GM19324 (cell line): Measurements from ENCODE around the gene PLEKHA7.
A peak's percentile ranks its signal among the peaks of the same experiment; 100 is the strongest.
"Not testable (repeated sequence)": the region's sequence is repeated elsewhere in the genome, so short reads cannot be mapped to it uniquely, and the experiment has no call there.

Experiments
- ATAC-seq: cut with Tn5 transposase; IDR thresholded peaks from one replicate; pipeline ENCODE4 v1.9.1; 2021; ENCODE audit warnings: mild to moderate bottlenecking, moderate library complexity; ENCODE audit not compliant: unreplicated experiment, low FRiP score

PLEKHA7 gene

GRCh38 chr11:16917941-16918340 lies 96.3 kb downstream of the PLEKHA7 start:
- no peak for ATAC-seq

GRCh38 chr11:16912692-16913111 lies 101.5 kb downstream of the PLEKHA7 start:
- ATAC-seq = no peak

DNA sequence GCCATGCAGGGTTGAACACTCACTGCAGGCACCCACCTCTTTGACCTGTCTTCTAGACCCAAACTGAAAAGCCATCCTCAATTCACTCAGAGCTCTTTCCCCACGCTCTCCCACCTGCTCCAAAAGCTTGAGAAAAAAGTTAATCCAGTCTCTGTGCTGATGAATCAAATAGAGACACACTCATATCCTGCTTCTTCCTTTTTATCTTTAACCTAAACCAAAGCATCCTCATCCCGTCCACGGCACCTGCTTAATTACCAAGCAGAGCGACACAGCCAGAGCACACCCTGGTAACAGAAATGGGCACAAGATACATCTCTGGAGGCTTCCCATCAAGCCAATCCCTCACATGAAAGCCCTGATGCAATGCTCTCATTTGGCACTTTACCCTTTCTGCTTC lies 102.6 kb downstream of the PLEKHA7 start:
- ATAC-seq = no peak

DNA sequence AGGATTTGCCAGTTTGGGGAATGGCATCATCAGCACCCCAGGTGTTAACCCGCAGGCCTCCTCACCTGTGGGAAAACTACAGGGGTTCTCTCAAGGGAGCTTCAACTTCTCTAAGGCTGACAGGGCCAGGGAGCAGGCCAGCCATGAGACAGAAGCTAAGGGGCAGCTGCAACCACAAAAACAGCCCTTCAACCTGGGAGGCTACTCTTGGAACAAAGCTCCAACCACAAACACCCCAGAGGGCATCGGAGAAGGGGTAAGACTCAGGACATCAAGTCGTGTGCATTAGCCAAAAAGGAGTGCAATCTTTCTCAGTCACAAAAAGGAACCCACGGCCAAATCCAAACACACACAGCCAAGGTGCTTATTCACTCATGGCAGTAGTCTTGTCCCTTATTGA lies 103.0 kb downstream of the PLEKHA7 start:
- no peak for ATAC-seq

DNA sequence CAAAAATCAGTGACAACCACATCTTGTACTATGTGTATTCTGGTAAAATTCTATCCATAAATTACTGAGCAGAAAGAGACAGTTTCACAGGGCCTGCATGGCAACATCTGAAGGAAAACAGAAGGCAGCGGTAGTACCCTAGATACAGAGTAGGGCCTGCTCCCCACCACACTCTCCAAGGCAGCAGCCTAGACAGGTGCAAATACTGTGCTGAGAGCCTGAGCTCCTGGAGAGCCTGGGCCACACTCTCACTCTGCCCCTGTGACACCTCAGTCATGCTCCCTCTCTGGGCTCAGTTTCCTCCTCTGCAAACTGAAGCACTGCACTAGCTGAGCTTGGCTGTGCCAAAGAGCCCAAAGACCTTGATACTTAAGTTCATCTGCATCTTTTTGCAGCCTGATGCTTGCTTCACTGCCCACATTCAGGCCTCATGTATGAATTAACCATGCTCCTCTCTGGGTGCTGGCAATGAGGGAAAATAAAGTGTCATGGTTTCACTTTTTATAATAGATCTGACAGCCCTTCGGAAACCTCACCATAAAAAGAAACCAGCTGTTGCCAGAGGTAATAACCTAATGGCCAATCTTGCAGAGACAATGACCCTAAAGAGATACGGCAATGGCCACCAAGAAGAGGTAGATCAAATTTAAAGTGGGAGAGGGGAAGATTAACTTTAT lies 104.7 kb downstream of the PLEKHA7 start:
- ATAC-seq = peak; percentile 85

DNA sequence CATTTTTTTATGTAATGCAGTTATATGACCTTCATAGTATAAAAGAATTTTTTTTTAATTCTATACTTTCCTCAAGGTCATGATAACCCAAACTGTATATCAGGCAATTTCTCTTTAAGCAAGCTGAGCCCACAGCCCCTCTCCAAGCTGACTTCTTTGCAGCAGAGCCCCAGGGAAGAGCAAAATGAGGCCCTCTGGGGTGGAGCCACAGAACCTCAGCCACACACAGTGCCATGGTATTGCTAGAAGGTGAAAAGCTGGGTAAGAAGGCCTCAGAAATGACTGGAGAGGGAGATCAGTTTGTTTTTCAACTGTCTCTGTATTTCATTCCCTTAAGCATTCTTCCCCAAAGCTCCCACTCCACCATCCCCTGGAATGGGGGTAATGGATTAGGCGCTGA lies 108.8 kb downstream of the PLEKHA7 start:
- ATAC-seq = no peak

GRCh38 chr11:16904761-16905160 lies 109.5 kb downstream of the PLEKHA7 start:
- ATAC-seq = not testable (repeated sequence)

- ATAC-seq = peak; percentile 71
These were observed 111.3 kb downstream of the PLEKHA7 start for GRCh38 chr11:16902781-16903378.

GRCh38 chr11:16902182-16902581 lies 112.0 kb downstream of the PLEKHA7 start:
- ATAC-seq = peak; percentile 68

DNA sequence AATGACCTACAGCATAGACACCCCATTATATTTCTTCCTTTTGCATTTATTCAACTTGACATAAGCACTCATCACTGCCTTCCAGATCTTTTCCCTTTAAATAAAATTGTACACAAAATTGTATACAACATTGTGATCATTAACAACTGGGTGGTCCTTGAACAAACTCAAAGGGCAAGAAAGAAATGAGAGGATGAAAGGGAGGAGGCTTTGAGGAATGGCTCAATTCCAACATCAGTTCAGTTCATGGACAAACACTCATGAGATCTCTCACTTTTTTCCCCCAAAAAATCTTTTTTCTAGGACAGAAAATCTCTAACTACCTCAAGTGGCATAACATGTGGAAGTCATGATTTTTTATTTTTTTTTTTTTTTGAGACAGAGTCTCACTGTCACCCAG lies 113.7 kb downstream of the PLEKHA7 start:
- ATAC-seq = no peak

GRCh38 chr11:16899708-16900303 lies 114.4 kb downstream of the PLEKHA7 start:
- no peak for ATAC-seq

DNA sequence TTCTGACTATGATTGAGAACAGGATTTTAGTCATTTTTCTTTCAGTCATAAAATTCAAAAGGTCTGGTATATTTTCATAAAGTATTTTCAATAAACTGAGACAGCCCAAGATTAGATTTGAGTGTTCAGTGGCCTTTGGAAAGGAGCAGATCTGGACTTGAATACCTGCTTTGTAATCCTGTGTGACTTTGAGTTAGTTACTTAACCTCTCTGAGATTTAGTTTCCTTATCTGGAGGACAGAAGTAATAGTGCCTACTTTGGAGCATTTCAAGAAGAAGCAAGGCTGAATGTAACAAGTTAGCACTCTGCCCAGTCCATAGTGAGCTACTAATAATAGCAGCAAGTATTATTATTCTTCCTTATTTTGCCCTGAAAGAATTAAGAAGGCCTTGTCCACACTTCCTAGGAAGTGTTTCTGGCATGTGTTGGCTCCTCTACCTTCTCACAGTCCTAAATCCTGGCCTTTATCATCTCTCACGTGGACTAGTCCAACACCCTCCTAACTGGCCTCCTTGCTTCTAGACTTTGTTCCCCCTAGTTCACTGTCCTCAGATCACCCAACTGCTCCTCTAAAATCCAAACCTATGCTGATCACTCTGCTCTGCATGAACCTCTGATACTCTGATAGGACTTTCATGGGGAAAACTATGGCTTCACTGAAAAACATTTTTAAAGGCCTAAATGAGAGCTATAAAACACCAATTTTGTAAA lies 115.8 kb downstream of the PLEKHA7 start:
- no peak for ATAC-seq

DNA sequence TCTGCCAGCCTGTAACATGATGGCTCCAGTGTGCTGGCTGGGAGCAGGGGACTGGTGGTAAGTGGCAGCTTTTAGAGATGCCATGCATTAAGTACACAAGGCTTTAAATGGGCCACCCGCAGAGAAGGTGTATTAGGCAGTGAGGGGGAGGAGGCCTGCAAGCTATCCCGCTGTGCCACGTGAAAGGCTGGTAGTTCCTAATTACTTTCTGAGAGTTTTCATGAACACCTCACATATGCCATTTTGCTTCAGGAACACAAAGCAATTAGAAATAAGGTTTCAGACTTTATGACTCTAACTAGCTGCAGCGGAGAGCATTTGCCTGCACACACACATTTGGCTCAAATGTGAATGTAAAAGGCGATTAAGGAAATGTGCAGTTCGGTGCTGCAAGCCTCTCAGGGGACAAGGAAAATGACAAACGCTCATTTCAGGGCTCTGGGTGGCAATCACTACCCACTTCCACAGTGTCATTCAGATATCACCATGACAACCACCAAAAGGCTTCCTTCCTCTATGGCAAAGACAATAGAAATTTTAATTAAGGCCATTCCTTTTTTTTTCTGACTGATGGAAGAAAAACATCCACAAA lies 116.6 kb downstream of the PLEKHA7 start:
- ATAC-seq = no peak

DNA sequence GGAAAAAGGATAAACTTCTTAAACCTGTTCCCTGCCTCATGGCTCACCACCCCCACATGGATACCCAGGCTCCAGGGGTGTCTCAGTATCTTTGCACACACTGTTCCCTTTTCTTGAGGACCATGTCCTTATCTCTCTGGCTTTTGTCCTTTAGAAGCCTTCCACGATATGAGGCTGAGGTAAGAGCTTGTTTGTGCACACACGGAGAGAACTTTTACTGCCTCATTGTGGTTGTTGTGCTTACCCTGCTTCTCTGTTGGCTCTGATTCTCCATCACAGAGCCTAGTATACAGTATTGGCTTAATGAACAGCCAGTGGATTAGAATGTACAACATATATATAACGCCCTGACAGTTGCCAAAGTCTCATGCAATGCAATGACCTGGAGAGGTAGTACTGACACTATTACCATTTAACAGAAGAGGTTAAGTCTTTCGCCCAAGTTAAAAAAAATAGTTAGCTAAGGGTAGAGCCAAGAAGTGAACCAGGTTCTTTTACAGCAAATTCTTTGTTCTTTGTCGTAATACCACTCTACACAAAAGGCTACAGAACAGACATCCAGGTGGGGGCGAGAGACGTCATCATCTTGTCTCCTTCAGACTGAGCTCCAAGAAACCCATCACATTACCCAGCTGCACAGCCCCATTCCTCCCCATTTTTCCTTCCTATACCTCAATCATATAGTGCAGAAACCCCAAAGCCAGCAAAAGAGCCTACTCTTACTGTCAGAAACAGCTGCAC lies 117.3 kb downstream of the PLEKHA7 start:
- no peak for ATAC-seq

DNA sequence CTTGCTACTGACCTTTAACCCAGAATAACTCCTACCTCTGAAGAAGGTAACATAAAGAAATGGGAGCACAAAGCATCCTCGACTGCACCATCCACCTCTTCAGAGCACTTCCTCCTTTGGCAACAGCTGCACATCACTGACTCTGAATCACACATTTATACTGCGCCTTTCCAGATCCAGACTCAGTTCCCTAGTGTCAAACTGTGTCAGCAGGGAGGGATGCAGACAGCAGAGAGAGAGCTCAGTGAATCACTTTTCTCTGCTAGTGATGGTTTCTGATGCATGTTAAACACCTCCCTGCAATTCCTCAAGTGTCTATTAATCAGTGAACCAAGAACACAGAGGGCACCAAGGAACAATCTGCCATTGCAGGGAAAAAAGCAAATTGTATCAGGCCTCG lies 118.9 kb downstream of the PLEKHA7 start:
- no peak for ATAC-seq

DNA sequence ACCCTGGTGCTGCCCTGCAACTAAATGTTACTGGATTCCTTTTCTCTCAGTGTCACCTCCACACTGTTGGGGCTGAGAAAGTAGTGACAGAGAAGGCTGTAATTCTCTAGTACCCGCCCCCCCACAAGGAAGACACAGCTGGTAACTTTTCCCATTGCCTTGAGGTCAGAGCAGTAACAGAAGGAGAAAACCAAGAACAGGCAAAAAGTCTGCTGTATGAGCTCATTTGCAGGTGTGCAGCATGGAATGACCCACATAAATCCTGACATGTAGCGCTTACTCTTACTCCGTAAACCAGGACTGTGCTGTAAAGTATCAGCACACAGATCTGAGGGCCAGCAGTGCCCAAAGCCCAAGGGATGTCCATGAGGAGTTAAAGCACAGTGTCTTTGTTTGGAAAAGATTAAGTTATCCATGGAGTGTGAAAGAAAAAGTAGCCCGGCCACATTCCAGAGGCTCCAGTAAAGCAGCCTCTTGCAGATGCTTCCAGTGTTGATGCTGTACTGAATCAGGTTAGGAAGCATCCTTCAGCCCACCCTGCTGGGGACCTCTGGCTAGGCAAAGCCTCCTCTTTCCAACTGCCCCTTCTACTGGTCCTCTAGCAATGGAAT lies 120.7 kb downstream of the PLEKHA7 start:
- ATAC-seq = no peak

- no peak for ATAC-seq
These were observed 122.2 kb downstream of the PLEKHA7 start for GRCh38 chr11:16891964-16892363.

GRCh38 chr11:16891165-16891564 lies 123.0 kb downstream of the PLEKHA7 start:
- ATAC-seq = no peak

- no peak for ATAC-seq
These were observed 123.8 kb downstream of the PLEKHA7 start for GRCh38 chr11:16890442-16890841.

GRCh38 chr11:16889905-16890304 lies 124.3 kb downstream of the PLEKHA7 start:
- ATAC-seq = no peak
